HS-5 (cell line): Measurements from ENCODE around the gene TOP3A.

ENCODE experiments used
- DNase-seq: peaks from one replicate; pipeline ENCODE4 v3.0.0-alpha.2; 2012; ENCODE audit warnings: low read depth

Gene TOP3A

DNA sequence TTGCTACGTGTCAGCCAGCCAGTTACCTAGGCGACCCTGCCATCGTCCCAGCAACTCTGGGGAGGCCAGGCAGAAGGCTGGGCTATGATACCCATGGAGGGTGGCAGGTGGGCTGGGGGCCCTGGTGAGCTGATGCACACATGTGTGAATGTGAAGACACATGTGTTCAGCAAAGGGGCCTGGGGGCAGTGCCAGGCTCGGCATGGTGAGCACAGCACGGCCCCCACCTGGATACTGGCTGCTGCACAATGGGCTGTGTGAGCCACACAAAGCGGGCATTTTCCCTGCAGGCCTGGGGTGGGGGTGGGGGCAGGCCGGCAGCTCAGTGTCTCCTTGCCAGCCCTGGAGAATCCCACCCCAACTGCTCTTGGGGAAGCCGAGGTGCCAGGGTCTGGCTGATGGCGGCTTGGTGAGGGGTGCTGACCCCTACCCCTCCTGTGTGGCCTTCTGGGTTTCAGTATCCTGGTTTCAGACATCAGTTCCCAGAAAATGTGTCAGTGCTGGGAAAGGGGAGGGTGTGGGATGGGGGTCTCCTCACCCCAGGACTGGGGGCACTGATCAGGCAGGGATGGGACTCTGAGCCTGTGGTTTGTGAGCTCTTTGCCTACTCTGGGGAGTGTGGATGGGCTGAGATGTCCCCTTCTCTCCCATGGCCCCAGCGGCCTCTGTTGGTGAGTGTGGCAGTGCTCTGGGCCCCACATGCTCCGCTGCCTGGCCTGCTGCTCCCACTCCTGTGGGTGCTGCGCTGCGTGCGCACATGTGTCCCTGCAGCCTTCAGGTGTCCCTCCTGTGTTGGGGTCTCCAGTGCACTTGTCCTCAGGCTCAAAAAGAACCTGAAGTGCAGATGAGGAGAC is 84.3 kb downstream of the TOP3A start:
- no peak for DNase-seq

GRCh38 chr17:18229771-18230170 is 85.0 kb downstream of the TOP3A start:
- no peak for DNase-seq

DNA sequence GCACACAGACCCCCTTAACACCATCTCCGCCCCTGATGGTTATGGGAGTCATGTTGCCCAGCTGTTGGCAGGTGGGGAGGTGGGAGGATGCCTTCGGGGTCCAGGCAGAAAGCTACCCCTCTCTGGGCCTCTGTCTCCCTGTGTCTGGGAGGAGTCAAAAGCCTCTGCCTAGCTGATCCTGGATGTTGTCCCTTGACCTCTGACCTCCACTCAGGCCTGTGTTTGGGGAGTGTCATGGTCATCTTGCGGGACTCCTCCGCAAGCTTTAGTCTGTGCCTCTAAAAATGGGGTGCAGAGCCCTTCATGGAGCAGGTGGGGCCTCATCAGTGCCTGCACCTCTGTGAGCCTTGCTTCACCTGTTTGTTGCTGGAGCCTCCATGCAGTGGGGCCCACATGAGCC is 85.5 kb downstream of the TOP3A start:
- no peak for DNase-seq

DNA sequence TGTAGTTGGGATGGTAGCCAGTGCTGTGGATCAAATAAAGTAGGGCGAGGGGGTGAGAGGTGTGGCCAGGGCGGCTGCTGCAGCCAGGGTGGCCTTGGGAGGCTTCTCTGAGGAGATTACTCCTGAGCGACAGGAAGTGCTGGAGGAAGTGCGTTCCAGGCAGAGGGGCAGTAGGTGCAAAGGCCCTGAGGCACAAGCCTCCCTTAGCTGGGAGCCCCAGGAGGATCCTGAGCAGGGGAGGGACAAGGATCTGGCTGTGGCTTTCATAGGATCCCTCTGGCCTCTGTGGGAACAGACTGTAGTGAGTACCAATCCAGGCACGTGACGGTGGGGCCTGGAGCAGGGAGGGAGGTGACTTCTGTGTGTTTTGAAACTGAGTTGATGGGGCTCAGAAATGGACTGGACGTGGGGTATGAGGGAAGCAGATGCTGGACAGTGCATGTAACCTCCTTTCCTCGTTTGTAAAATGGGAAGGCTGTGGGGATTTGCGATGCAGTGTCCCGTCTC is 86.6 kb downstream of the TOP3A start:
- no peak for DNase-seq

- DNase-seq: no peak
These were observed 87.2 kb downstream of the TOP3A start for GRCh38 chr17:18227635-18228034.

GRCh38 chr17:18226284-18226945 is 88.4 kb downstream of the TOP3A start:
- DNase-seq: no peak

GRCh38 chr17:18225642-18226283 is 89.0 kb downstream of the TOP3A start:
- no peak for DNase-seq

- peak; percentile 55 for DNase-seq
These were observed 89.6 kb downstream of the TOP3A start, which contains the start of gene LLGL1 for GRCh38 chr17:18225121-18225641. Gene LLGL1, plus strand, starts transcription at chr17:18225635. Its CDS starts 48 bp downstream, at chr17:18225683.

GRCh38 chr17:18224387-18225120 is 90.2 kb downstream of the TOP3A start:
- DNase-seq: no peak

- no peak for DNase-seq
These were observed 90.8 kb downstream of the TOP3A start for GRCh38 chr17:18224053-18224386.
